HEK293T (cell line): ENCODE results near the gene FAM163B.

Experiments used
- NFRKB ChIP-seq: fragments of 450-650 bp; IDR thresholded peaks from 2 replicates; pipeline ENCODE4 v1.6.1; 2016; ENCODE audit warnings: mild to moderate bottlenecking, moderate library complexity
- SP1 ChIP-seq: fragments of 450-650 bp; IDR thresholded peaks from 2 replicates; pipeline ENCODE4 v1.6.1; 2017

DNA sequence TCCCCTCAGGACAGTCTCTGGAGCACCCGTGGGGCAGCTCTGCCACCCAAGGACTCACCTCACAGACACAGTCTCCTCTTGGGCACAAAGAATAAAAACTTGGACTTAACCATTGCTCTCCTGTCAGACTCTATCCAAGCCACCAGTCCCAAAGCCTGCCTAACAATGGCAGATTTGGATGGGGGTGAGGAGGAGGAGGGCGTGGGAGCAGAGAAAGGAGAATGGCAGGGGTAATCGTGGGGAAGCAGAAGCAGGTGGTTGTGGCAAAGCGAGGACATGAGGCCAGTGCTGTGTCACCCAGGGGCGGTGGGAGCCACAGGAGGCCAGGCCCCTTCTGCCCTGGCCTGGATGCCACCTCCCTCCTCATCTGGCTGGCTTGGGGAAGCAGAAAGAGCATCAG lies 5.5 kb upstream of the FAM163B start:
- TF ChIP-seq NFRKB (no peak), SP1 (no peak)
